Esophagus squamous epithelium (tissue), 4 donors: Measurements from ENCODE around the gene KCTD2.
"Not testable (repeated sequence)": the region's sequence is repeated elsewhere in the genome, so short reads cannot be mapped to it uniquely, and the experiment has no call there.

Source experiments
- CTCF ChIP-seq, 6 experiments: fragments of 450-650 bp in 4 of 6; fragments of 200-600 bp in 2 of 6; sonication (generic) in 2 of 6; IDR thresholded peaks; one replicate each; pipeline ENCODE4 v1.5.1; 2016 to 2019; ENCODE audit warnings: antibody characterized with exemption in 6 of 6, mild to moderate bottlenecking in 4 of 6, moderate library complexity in 4 of 6
- POLR2A ChIP-seq, 4 donors: fragments of 450-650 bp; IDR thresholded peaks; one replicate each; pipeline ENCODE4 v1.6.1; 2017; ENCODE audit warnings: antibody characterized with exemption in 4 of 4, mild to moderate bottlenecking in 4 of 4, moderate library complexity in 3 of 4

GRCh38 chr17:75072909-75073308 lies 25.9 kb downstream of the KCTD2 start:
- TF ChIP-seq POLR2A, CTCF (IDR thresholded peaks at IDR 0.05): not testable (repeated sequence)
